Large intestine (tissue), 3 donors: ENCODE data around the gene ATG14. TPM values are rescaled to one million over a fixed set of nuclear protein-coding genes. Genes with fewer than 3 reads are reported as not detected.

ENCODE experiments used
- DNase-seq, 2 donors: peaks; one replicate each; pipeline versions ENCODE4 v3.0.0 to v3.0.0-alpha.2; 2013
- H3K27ac ChIP-seq: one replicate; pipeline ENCODE4 v1.5.1; 2013; ENCODE audit warnings: low read length
- H3K27me3 ChIP-seq: 2 replicates; pipeline ENCODE4 v1.6.1; 2013; ENCODE audit warnings: low read length; ENCODE audit not compliant: control insufficient read depth, insufficient read depth
- H3K36me3 ChIP-seq: 2 replicates; pipeline ENCODE4 v1.6.1; 2013; ENCODE audit warnings: low read length; ENCODE audit not compliant: control insufficient read depth, insufficient read depth
- H3K4me1 ChIP-seq: one replicate; pipeline ENCODE4 v1.6.1; 2013; ENCODE audit warnings: low read length; ENCODE audit not compliant: control insufficient read depth, insufficient read depth
- H3K4me3 ChIP-seq: one replicate; pipeline ENCODE4 v1.5.1; 2013; ENCODE audit warnings: low read length
- H3K9me3 ChIP-seq: one replicate; pipeline ENCODE4 v1.6.1; 2013; ENCODE audit warnings: mild to moderate bottlenecking, low read depth, low read length, moderate library complexity; ENCODE audit not compliant: control insufficient read depth
- WGBS: methylation state at CpG from one replicate; pipeline ENCODE4 v1.1.5; 2013; ENCODE audit warnings: low lambda C conversion rate; ENCODE audit not compliant: insufficient coverage; 5-methylcytosine and 5-hydroxymethylcytosine counted together
- polyA plus RNA-seq: library from polyadenylated mRNA; unstranded; fragments of 120-200 nt; gene quantifications from one replicate; pipeline ENCODE4 v1.2.1, GENCODE V29; 2013

Gene ATG14
- polyA plus RNA-seq, 1 donor: 18.2 TPM

DNA sequence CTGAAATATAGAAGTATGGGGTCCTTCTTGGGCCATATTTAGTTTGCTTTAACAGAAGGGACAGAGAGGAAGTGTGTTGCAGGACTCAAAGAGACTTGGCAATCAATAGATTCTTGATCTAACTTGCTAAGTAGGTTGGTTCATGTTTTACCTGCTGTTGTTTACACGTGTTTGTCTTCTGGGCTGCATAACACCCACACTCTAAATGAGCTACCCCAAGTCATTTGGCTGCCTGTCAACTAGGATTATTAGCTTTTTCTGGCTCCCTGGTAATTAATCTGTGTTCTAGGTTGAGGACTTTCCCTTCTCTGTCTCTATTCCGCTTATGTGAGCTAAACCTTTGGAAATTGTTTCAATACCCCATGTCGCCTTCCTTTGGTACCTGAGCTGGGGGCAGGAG, 38.9 kb upstream of the ATG14 start:
- Histone ChIP-seq H3K4me3 (no peak overlapping the region), H3K27ac (no peak overlapping the region), H3K9me3 (no peaks in the 10 kb centered on the region), H3K4me1 (peaks cover 8% of the 10 kb centered on the region), H3K36me3 (no peaks in the 10 kb centered on the region), H3K27me3 (no peaks in the 10 kb centered on the region)
- DNase-seq: no peak
- 100% methylated on average over 1 of the region's 3 CpGs for WGBS

DNA sequence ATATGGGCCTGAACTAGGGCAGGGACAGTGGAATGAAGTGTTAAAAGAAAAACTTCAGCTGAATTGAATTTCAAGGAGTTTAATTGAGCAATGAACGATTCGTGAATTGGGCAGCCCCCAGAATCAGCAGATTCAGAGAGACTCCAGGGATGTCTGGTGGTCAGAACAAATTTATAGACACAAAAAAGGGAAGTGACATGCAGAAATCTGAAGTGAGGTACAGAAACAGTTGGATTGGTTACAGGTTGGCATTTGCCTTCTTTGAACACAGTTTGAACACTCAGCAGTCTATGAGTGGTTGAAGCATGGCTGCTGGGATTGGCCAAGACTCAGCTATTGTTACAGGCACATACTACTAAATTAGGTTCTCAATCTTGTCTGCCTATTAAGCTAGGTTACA, 38.5 kb upstream of the ATG14 start:
- no peaks in the 10 kb centered on the region for H3K27me3 ChIP-seq
- peaks cover 8% of the 10 kb centered on the region for H3K4me1 ChIP-seq
- DNase-seq: no peak
- H3K27ac ChIP-seq: no peak overlapping the region
- H3K4me3 ChIP-seq: no peak overlapping the region
- 100% methylated on average over 2 of the region's 2 CpGs for WGBS
- H3K36me3 ChIP-seq: no peaks in the 10 kb centered on the region
- no peaks in the 10 kb centered on the region for H3K9me3 ChIP-seq

DNA sequence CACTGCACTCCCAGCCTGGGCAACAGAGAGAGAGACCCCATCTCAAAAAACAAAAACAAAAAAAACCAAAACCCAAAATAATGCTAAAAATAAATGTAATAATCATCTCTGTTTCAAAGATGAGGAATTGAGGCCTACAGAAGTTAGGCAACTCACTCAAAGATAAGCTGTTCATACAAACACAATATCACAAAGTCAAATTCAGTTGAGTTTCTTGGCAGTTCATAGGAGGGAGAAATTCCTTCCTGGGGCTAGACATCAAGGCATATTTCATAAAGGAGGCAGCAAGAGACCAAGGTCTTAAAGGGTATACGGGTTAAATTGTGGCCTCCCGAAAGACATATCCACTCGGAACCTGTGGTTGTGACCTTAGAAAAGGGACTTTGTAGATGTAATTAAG, 37.5 kb upstream of the ATG14 start:
- no peak overlapping the region for H3K4me3 ChIP-seq
- no peaks in the 10 kb centered on the region for H3K27me3 ChIP-seq
- 84% methylated on average over 3 of the region's 3 CpGs for WGBS
- no peaks in the 10 kb centered on the region for H3K36me3 ChIP-seq
- H3K9me3 ChIP-seq: no peaks in the 10 kb centered on the region
- H3K27ac ChIP-seq: no peak overlapping the region
- no peak for DNase-seq
- H3K4me1 ChIP-seq: no peaks in the 10 kb centered on the region

DNA sequence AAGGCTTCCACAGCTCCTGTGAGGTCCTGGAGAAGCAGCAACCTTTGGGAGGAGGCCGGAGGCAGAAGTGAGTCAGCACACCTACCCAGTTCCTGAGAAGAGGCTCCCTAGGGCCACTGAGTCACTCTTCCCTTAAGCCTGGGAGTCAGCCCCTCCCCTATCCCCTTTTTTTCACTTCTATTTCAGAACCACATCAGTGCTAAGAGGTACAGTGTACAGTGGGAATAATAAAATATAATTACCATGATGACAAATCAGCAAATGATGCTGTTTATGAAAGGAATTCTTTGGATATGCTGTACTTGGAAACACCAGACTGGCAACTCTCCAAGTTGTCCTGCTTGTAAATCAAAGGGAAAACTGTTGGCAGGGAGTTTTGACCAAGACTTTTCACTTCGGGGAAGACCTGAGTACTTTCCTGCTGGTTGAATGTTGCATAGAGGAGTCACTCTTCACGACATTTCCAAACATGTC, 36.5 kb upstream of the ATG14 start:
- H3K27ac ChIP-seq: no peak overlapping the region
- no peaks in the 10 kb centered on the region for H3K36me3 ChIP-seq
- H3K4me3 ChIP-seq: no peak overlapping the region
- no CpG with 5 or more reads among the region's 3 CpGs for WGBS
- H3K9me3 ChIP-seq: no peaks in the 10 kb centered on the region
- DNase-seq: no peak
- no peaks in the 10 kb centered on the region for H3K27me3 ChIP-seq
- no peaks in the 10 kb centered on the region for H3K4me1 ChIP-seq

DNA sequence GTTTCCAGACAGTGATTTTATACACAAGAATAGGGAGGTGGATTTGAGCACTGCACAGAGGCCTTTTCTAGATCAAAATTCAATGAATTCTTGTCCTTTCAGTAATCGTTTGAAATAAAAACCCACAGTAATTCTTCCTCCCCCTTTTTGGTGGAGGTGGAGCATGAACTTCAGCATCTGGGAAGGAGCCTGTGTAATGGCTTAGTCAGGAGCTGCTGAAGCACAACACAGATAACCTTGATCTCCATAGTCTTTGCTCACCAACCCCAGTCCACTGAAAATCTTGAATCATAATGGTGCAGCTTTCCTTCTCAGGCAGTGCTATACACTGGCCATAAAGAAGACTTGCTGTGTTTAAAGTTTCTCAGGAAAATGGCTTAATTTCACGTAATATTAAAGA, 35.2 kb upstream of the ATG14 start:
- Histone ChIP-seq H3K36me3 (no peaks in the 10 kb centered on the region), H3K27ac (no peak overlapping the region), H3K4me3 (no peak overlapping the region), H3K4me1 (no peaks in the 10 kb centered on the region), H3K27me3 (no peaks in the 10 kb centered on the region), H3K9me3 (no peaks in the 10 kb centered on the region)
- peak in 1 of 2 donors; percentile 31 for DNase-seq
- WGBS: 100% methylated on average over 1 of the region's 2 CpGs

DNA sequence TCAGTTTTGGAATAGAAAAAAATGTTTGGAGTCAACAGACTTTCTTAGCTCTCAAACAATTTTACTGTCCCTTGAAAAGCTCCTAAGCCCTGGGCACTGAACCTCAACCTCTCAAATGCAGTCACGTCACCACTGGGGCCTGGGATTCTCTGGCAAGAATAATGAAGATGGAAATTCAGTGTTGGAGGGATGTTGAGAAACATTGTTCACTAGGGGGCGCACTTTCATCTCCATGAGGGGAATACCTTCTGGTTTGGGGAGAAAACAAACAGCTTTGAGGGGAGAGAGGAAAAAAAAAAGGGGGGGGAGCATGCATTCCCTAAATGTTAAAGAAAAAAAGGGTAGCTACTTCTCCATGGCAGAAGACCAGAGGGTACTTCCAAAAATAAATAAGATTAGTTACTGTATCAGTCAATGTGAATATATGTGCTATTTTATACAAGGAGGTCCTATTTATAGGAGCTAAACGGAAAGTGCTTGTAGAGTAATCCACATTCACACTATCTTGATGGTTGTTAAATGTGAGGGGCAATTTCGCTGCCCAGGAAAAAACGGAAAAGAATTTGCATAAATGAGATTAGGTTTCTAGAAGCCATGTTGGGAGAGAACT, 34.6 kb upstream of the ATG14 start:
- peak in 1 of 2 donors; percentile 52 for DNase-seq
- 15% methylated on average over 4 of the region's 5 CpGs for WGBS
- H3K36me3 ChIP-seq: no peaks in the 10 kb centered on the region
- H3K9me3 ChIP-seq: no peaks in the 10 kb centered on the region
- no peak overlapping the region for H3K4me3 ChIP-seq
- no peaks in the 10 kb centered on the region for H3K4me1 ChIP-seq
- H3K27ac ChIP-seq: no peak overlapping the region
- H3K27me3 ChIP-seq: no peaks in the 10 kb centered on the region

DNA sequence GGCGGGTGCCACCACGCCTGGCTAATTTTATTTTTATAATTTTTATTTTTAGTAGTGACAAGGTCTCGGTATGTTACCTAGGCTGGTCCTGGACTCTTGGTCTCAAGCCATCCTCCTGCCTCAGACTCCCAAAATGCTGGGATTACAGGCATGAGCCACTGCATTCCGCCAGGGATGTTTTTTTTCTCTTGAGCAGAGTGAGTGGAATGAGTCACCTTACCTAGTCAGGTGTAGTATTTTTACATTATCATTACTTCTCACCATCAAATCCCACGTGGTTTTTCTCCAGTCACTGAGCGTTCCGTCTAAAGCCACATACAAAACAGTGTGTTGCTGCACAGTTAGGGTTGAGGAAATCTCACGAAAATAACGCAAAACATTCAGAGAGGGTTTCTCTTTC, 29.7 kb upstream of the ATG14 start:
- H3K27me3 ChIP-seq: peaks cover 5% of the 10 kb centered on the region
- no peak overlapping the region for H3K4me3 ChIP-seq
- H3K36me3 ChIP-seq: no peaks in the 10 kb centered on the region
- no peak overlapping the region for H3K27ac ChIP-seq
- DNase-seq: no peak
- peaks cover 2% of the 10 kb centered on the region for H3K4me1 ChIP-seq
- 90% methylated on average over 2 of the region's 9 CpGs for WGBS
- H3K9me3 ChIP-seq: peaks cover 5% of the 10 kb centered on the region

DNA sequence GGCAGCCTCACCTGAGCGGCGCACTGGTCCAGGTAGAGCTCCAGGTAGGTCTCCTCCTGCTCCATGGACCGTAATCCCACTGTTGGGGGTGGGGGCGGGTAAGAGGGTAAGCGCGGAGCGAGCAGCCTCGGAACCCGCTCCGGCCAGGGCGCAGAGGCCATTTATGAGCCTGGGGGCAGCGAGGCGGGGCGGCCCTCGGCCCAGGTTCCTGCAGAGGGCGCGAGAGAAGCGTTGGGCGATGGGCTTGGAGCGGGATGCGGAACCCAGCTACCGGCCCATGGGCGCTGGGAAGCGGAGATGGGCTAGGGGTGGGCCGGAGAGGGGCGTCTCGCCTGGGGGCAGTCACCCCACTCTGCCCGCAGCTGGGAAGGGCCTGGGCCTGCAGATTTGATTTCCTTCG, 28.8 kb upstream of the ATG14 start, which contains the start of gene TBPL2:
Gene TBPL2 (minus strand): TSS at position 232 of the 400 bp plus-strand sequence. CDS start 167 bp downstream, at position 65.
- no CpG with 5 or more reads among the region's 29 CpGs for WGBS
- no peak within 1 kb of the TSS for H3K27ac ChIP-seq
- no peak within 1 kb of the TSS for H3K4me3 ChIP-seq
- H3K4me1 ChIP-seq: peaks cover 2% of the 10 kb centered on the region
- peaks cover 5% of the 10 kb centered on the region for H3K27me3 ChIP-seq
- H3K36me3 ChIP-seq: no peaks in the 10 kb centered on the region
- H3K9me3 ChIP-seq: peaks cover 5% of the 10 kb centered on the region
- no peak for DNase-seq

DNA sequence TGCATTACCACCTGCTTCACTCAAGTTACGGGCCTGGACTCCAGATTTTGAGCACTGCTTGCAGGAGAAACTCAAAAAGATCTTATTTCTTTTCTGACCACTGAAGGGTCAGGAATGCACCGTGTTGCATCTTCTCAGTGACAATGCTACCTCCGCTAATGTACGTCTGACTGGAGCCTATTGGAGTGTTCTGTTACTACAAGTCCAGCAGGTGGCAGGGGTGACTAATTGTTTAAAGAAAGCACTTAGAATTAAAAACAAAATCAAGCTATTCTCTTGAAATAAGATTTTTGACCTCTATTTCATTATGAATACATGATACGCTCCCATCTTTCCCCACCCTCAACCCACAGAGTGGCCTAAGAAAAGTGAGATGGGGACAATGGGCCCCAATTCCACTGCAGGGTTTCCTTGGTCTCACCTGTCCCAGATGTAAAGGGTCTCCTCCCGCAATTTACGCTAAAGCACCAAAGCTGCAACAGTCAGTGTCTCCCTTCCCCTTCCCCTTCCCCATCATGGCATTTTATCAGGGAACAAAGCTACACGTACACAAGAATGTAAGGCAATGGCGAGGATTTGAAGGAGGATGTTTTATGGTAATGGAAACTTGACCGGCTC, 26.5 kb upstream of the ATG14 start:
- peak in 1 of 2 donors; percentile 23 for DNase-seq
- peaks cover 5% of the 10 kb centered on the region for H3K9me3 ChIP-seq
- H3K27ac ChIP-seq: no peak overlapping the region
- H3K4me3 ChIP-seq: no peak overlapping the region
- 49% methylated on average over 3 of the region's 10 CpGs for WGBS
- H3K27me3 ChIP-seq: peaks cover 5% of the 10 kb centered on the region
- H3K36me3 ChIP-seq: no peaks in the 10 kb centered on the region
- H3K4me1 ChIP-seq: peaks cover 10% of the 10 kb centered on the region

DNA sequence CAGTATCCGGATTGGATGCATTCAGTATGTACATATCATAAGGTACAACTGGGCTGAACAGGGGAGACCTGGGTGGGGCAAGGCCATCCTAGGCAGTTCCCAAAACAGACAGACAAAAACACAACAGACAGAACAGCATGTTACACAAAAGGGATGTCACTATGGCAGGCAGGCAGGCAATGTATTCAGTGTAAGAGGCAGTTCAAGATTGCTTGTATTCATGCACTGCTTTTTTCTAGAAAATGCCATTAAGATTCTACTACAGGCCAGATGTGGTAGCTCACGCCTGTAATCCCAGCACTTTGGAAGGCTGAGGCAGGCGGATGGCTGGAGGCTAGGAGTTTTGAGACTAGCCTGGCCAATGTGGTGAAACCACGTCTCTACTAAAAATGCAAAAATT, 25.3 kb upstream of the ATG14 start:
- Histone ChIP-seq H3K4me1 (peaks cover 10% of the 10 kb centered on the region), H3K36me3 (no peaks in the 10 kb centered on the region), H3K4me3 (no peak overlapping the region), H3K9me3 (peaks cover 5% of the 10 kb centered on the region), H3K27me3 (peaks cover 5% of the 10 kb centered on the region), H3K27ac (no peak overlapping the region)
- no CpG with 5 or more reads among the region's 4 CpGs for WGBS
- DNase-seq: no peak

DNA sequence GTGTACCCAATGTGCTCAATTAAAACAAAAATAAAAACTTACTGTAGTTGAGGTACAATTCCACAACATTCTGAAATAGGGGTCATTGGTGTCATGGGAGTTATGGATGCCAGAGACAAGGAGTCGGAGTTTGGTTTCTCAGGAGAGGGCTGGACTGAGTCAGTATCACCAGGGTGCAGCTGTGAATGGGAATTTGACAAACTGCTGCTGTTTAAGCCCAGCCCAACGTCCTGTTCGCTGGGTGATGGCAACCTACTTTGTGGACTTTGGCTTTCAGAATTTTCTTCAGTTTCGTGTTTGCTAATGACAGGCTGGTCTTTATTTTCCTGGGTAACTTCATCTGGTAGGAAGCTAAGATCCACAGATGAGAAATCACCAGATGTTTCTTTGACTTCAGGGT, 24.9 kb upstream of the ATG14 start:
- Histone ChIP-seq H3K27ac (no peak overlapping the region), H3K4me1 (peaks cover 10% of the 10 kb centered on the region), H3K27me3 (peaks cover 5% of the 10 kb centered on the region), H3K9me3 (peaks cover 5% of the 10 kb centered on the region), H3K4me3 (no peak overlapping the region), H3K36me3 (no peaks in the 10 kb centered on the region)
- WGBS: no CpG with 5 or more reads among the region's 4 CpGs
- DNase-seq: peak in 1 of 2 donors; percentile 48
